ENCODE results near the gene SIDT2.
"Not testable (repeated sequence)": the region's sequence is repeated elsewhere in the genome, so short reads cannot be mapped to it uniquely, and the experiment has no call there.

SIDT2 gene

GRCh38 chr11:117205211-117205818, 26.8 kb downstream of the SIDT2 start:
- DNase-seq = no peak

GRCh38 chr11:117206111-117206510, 27.6 kb downstream of the SIDT2 start:
- DNase-seq = not testable (repeated sequence)

GRCh38 chr11:117206859-117207258, 28.3 kb downstream of the SIDT2 start:
- not testable (repeated sequence) for DNase-seq

GRCh38 chr11:117207481-117207880, 28.9 kb downstream of the SIDT2 start:
- DNase-seq = not testable (repeated sequence)

GRCh38 chr11:117208710-117209109, 30.2 kb downstream of the SIDT2 start:
- not testable (repeated sequence) for DNase-seq

GRCh38 chr11:117209351-117210125, 31.0 kb downstream of the SIDT2 start:
- DNase-seq = not testable (repeated sequence)

GRCh38 chr11:117210620-117211019, 32.1 kb downstream of the SIDT2 start:
- no peak for DNase-seq

- no peak for DNase-seq
These were observed 34.3 kb downstream of the SIDT2 start for GRCh38 chr11:117212697-117213355.

- no peak for DNase-seq
These were observed 36.0 kb downstream of the SIDT2 start for GRCh38 chr11:117214404-117215110.

- no peak for DNase-seq
These were observed 38.9 kb downstream of the SIDT2 start for GRCh38 chr11:117217141-117218084.

GRCh38 chr11:117218133-117218915, 39.8 kb downstream of the SIDT2 start:
- no peak for DNase-seq

GRCh38 chr11:117219001-117219400, 40.5 kb downstream of the SIDT2 start:
- no peak for DNase-seq

- no peak for DNase-seq
These were observed 40.9 kb downstream of the SIDT2 start for GRCh38 chr11:117219455-117219854.

GRCh38 chr11:117219995-117220394, 41.5 kb downstream of the SIDT2 start:
- DNase-seq = no peak

GRCh38 chr11:117220568-117220967, 42.0 kb downstream of the SIDT2 start:
- no peak for DNase-seq

- no peak for DNase-seq
These were observed 42.6 kb downstream of the SIDT2 start for GRCh38 chr11:117220999-117221774.

GRCh38 chr11:117221775-117222517, 43.4 kb downstream of the SIDT2 start:
- DNase-seq = no peak

- DNase-seq = no peak
These were observed 44.6 kb downstream of the SIDT2 start for GRCh38 chr11:117222991-117223740.

Measured in bone marrow (tissue), 2 donors.